GM12864 (cell line): ENCODE results near the gene ST3GAL3.

Experiments
- DNase-seq: peaks from one replicate; pipeline ENCODE4 v3.0.0-alpha.2; 2011; ENCODE audit warnings: low read depth
- H3K4me3 ChIP-seq: 2 replicates; pipeline ENCODE4 v1.5.1; 2011; ENCODE audit warnings: mild to moderate bottlenecking, low read depth, low read length, control low read depth
- TF ChIP-seq, protein P1 (sequence below): IDR thresholded peaks from 2 replicates; pipeline ENCODE4 v1.5.1; 2011; ENCODE audit warnings: low read depth, mild to moderate bottlenecking, moderate library complexity, low read length, control low read depth, inconsistent platforms; ENCODE audit errors: missing control alignments

Gene ST3GAL3

DNA sequence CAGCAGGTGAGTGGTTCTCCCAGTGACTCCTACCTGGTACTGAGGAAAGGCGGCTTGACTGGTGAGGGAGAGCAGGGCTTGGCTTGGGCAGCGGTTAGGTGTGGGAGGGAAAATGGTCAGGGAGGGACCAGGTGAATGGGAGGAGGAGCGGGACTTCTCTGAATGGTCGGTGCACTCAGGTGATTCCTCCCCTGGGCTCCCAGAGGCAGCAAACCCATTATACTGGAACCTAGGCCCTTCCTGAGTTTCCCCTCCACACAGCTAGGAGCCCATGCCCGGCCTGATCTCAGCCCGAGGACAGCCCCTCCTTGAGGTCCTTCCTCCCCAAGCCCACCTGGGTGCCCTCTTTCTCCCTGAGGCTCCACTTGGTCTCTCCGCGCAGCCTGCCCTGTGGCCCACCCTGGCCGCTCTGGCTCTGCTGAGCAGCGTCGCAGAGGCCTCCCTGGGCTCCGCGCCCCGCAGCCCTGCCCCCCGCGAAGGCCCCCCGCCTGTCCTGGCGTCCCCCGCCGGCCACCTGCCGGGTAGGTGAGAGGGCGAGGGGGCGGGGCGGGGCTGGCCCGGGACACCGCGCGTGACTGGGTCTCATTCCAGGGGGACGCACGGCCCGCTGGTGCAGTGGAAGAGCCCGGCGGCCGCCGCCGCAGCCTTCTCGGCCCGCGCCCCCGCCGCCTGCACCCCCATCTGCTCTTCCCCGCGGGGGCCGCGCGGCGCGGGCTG lies 228.5 kb downstream of the ST3GAL3 start:
- no peak for DNase-seq
- TF ChIP-seq, protein P1, sequence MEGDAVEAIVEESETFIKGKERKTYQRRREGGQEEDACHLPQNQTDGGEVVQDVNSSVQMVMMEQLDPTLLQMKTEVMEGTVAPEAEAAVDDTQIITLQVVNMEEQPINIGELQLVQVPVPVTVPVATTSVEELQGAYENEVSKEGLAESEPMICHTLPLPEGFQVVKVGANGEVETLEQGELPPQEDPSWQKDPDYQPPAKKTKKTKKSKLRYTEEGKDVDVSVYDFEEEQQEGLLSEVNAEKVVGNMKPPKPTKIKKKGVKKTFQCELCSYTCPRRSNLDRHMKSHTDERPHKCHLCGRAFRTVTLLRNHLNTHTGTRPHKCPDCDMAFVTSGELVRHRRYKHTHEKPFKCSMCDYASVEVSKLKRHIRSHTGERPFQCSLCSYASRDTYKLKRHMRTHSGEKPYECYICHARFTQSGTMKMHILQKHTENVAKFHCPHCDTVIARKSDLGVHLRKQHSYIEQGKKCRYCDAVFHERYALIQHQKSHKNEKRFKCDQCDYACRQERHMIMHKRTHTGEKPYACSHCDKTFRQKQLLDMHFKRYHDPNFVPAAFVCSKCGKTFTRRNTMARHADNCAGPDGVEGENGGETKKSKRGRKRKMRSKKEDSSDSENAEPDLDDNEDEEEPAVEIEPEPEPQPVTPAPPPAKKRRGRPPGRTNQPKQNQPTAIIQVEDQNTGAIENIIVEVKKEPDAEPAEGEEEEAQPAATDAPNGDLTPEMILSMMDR = no peak
- H3K4me3 ChIP-seq = no peak overlapping the region; the same call in 1 of the 2 replicates

GRCh38 chr1:43936431-43937151 lies 229.3 kb downstream of the ST3GAL3 start:
- no peak for DNase-seq
- TF ChIP-seq, protein P1 = peak; percentile 45
- H3K4me3 ChIP-seq = peak overlapping the region; percentile 20; the same call in 1 of the 2 replicates

DNA sequence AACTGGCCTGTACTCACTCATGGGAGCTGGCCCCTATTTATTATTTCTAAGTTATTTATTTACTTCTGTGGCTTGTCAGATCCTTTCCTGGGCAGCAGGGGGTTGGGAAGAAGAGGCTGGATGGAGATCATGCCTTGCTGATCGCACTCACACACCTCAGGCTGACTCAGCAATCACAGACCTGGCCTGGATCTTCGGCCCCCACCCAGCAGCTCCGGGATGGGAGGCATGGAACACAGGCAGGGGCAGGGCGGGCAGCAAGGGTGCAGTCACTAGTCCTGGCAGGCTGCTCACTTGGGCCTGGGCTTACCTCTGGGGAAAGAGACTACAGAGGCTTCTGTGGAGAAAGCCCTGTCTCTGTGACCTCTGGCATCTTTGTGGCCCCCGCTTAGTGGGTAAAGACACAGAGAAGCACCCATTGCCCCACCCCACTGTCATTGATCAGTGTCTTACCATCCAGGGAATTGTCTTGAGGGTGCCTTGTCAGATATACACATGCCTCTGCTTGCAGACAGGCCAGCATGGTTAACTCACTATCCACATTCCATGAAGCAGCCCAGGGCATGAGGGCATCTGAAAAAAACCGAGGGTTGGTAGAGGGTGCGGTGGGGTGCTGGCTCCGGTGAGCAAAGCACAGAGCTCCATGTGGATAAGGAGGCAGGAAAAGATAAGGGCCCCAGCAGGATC lies 230.0 kb downstream of the ST3GAL3 start:
- DNase-seq = no peak
- TF ChIP-seq, protein P1 = no peak
- no peak overlapping the region for H3K4me3 ChIP-seq

- DNase-seq = no peak
- TF ChIP-seq, protein P1 = no peak
- H3K4me3 ChIP-seq = no peak overlapping the region
These were observed 231.0 kb downstream of the ST3GAL3 start for GRCh38 chr1:43938383-43938782.

DNA sequence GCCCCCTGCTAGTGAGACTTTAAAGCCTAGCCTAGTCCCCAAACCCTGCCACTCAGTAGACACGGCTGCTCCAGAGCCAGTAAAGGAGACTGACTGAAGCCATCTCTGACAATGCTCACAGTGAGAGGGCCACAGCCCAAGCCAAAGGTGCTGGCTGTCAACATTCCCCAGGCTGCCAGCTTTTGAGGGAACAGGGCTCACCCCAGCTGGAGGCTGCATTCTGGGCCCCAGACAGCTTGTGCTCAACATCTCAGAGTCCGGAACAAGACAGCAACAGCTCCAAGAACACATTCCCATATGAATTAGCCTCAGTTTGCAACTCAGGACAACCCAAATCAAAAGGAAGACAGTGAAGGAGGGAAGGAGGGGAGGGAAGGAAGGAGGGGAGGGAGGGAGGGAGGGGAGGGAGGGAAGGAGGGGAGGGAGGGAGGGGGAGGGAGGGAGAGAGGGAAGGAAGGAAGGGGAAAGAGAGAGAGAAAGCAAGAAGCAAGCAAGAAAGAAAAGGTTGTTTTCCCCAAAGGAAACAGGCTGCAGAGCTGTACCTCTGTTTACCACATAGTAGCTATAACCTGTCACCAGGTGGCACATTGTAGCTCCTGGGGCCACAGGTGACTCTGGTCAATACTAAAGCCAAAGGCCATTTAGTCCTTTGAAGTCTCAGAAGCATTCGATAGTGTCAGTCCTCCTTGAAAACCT lies 231.7 kb downstream of the ST3GAL3 start:
- TF ChIP-seq, protein P1 = no peak
- H3K4me3 ChIP-seq = no peak overlapping the region
- DNase-seq = no peak

- TF ChIP-seq, protein P1 = no peak
- DNase-seq = no peak
- no peak overlapping the region for H3K4me3 ChIP-seq
These were observed 235.1 kb downstream of the ST3GAL3 start for GRCh38 chr1:43942411-43942810.
